Embryonic facial prominence (tissue), 1 donor: ENCODE results near the gene SYT13.

Experiments
- DNase-seq: peaks from one replicate; pipeline ENCODE4 v3.0.0-alpha.2; 2016; ENCODE audit errors: extremely low spot score

The SYT13 gene

DNA sequence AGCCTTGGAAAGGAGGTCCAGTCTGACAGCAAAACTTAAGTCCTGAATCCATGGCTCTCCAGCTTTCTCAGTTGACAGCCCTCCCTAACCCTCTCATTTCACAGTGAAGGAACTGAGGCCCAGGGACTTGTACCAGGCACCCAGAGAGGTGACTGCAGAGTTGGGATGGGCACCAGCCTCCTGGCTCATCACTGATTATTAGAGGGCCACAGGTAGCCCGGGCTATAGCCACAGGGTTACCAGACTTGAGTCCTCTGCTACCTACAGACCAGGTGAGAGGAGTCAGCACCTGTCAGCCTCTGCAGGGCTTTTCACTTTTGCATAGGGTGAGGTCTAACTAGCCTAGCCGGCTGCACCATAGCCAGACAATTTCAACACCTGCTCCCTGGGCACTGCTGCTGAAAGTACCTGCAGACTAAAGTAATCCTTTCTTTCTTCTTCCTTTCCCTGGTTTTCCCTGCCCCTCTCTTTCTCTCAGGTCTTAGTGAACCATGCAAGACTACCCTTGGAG lies 37.6 kb downstream of the SYT13 start:
- DNase-seq: no peak

DNA sequence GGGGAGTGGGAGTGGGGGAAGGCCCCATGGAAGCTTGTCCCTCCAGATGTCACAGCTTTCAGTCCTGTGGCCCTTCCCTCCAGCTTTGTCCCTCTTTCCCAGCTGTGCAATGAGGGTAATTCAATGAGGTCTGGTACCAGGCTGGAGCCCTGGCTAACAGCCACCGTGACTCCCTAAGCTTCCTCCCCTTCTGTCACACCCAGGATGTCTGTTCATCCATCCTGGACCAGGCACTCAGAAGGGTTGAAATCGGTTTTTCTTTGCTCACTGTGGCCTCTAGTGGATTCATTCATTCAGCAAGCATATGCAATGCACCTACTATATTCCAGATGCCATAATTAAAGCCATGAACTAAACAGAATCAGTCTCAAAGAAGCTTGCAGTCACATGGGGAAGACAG lies 38.7 kb downstream of the SYT13 start:
- DNase-seq: no peak

DNA sequence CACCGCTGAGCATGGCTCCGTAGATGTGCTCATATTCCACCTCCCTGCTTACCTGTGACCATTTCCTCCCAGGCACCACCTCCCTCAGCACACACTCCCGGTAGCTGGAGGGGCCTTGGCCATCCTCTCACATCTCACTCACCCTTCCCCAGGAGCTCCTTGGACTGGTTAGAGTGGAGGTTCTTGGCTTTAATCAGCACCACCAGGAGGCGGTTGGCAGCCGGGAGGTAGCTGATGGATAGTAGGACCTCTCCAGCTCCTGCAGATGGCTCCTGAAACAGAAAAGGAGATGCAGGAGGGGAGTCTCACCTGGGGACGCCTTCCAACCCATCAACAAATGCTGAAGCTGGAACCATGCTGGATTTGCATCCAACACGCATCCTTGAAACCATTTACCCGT lies 39.9 kb downstream of the SYT13 start:
- no peak for DNase-seq

DNA sequence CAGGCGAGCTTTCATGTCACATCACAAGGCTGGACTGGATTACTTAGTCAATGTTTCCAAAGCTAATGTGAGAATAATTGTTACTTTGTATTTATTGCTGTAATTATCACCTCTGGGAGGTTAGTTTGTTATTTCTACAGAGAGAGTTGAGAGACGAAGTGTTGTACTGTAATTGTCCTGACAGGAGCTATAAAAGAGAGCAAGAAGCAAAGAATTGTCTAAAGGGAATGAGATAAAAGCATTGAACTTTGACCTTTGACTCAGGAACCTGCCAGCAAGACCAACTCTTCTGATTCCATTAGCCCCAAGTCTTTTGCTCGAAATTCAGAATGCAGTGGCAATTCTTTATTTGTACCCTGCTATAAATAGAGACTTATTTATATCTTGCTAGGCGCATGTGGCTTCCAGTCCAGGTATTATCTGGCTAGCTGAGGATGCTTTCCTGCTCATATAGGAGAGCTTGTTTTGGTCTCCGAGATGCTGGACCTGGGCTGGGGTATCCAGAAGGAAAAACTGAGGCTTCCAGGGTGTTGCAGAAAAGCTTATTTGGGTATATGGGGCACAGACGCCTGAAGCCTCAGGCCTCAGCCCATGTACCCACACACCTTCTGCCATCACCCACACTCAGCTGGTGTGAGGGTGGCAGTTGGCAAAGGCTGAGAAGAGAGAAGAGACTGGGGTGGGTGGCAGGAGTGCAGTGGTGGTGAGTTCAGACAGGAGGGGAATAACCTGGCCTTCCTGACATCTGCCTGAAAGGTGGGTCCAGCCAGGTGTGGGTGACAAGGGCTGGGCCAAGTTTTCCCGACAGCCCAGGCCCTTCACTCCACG lies 40.7 kb downstream of the SYT13 start:
- no peak for DNase-seq

DNA sequence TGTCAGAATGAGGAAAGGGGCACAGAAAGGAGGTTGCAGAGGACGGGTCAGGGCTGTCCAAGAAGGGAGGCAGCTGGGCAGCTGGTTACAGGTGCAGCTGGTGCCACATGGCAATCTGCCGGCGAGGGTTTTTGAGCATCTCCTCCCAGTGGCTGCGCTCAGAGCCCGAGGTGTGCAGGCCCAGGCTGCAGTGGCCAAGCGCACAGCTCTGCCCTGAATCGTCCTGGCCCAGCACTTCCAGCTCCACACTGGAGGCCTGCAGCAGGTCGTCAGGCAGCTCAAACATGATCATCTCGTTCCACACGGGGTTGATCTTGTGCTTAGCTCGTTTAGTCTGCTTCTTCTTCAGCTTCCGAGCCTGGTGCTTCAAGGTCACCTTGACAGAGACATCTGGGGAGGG lies 42.2 kb downstream of the SYT13 start:
- no peak for DNase-seq

DNA sequence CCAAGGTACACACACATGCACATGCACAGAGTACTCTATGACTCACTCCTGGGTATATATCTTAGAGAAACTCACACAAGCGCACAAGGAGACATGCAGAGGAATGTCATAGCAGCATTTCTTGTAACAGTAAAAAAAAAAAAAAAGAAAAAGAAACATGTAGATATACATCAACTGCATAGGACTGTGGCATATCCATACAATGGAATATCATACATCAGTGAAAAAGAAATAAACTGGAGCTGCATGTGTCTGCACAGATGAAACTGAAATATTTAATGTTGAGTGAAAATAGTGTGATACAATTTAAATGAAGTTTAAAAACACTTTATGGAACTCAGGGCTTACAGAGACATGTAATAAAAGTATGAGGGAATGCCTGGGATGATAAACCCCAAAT lies 46.4 kb downstream of the SYT13 start:
- no peak for DNase-seq

DNA sequence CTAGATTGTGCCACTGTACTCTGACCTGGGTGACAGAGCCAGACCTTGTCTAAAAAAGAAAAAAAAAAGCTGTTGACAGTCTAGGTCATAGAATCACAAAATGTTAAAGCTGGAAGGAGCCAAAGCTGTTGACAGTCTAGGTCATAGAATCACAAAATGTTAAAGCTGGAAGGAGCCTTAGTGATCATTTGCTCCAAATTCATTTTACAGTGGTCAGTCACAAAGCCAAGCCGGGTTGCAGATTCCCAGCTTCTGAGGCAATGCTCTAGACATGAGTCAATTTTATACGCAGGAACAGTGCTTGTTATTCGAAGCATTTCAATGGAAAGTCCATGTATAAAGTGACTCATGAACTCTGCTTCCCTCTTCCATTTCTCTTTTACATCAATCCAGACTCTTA lies 47.4 kb downstream of the SYT13 start:
- no peak for DNase-seq

DNA sequence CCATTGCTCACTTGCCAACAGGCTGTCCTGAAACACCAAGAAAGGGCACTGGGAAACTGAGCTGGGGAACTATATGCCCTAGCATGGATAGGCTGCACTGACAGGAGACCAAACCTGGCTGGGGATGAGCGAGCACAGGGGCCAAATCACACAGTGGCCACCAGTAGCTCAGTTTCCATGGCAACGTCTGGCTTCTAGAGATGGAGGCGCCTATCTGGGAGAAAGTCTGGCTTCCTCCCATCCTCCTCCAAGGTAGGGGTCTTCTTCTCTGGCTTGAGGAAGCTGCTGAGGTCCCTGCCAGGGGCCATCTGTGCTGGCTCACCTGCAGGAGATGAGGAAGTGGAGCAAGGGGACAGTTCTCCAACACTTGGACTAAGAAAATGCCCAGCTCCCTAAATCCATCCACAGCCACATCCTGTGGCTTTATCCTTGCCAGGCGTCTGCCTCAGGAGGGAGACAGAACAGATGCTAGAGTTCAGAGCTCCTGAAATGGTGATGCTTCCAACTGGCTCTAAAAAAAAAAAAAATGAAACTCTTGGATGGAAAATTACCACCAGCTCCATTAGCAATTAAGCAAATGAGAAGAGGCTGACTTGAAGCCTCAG lies 48.3 kb downstream of the SYT13 start:
- DNase-seq: no peak

DNA sequence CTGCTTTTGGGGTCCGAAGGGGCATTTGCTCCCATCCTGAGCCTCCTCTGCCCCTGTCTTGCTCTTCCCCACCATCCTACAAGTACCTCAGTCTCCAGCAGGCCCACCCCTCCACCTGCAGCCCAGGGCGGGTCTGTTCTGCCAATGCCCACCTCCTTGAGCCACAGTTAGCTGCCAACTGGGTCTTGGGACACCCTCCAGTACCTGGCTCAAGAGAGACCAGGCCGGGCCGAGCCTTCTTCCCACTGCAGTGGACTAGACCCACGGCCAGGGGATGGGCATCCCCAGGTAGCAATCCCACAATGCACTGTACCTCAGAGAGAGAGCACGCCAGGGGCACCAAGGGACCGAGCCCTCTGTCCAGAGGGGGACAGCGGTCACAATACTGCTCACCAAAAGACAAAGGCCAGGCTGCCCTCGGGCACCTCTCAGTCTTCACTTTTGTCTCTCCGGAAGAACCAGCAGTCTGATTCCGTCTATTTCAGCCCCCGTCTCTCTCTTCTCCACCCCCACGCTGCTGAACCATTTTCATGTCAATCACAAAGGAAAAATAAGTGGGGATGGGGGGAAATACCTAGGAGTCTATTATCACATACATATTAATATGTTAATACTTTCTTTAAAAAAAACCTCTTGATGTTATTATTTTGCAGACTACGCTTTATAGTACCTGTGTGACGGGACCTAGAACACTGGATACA lies 51.7 kb downstream of the SYT13 start:
- no peak for DNase-seq

DNA sequence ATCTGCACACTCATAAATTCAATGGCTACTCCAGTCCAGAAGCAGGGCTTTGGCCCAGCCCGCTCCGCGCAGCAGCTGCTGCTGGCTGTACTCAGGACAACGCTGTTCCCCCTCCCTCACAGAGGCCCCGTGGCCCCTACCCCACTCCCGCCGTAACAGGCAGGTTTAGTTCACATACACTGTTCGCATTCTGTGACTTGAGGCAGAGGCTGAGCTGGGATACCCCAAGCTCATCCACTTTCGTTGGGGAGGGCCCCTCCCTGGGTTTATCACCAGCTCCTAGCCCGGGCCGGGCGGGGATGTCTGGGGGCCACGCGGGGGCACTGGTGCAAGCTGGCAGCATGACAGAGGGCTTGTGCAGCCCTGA lies 52.4 kb downstream of the SYT13 start:
- no peak for DNase-seq

DNA sequence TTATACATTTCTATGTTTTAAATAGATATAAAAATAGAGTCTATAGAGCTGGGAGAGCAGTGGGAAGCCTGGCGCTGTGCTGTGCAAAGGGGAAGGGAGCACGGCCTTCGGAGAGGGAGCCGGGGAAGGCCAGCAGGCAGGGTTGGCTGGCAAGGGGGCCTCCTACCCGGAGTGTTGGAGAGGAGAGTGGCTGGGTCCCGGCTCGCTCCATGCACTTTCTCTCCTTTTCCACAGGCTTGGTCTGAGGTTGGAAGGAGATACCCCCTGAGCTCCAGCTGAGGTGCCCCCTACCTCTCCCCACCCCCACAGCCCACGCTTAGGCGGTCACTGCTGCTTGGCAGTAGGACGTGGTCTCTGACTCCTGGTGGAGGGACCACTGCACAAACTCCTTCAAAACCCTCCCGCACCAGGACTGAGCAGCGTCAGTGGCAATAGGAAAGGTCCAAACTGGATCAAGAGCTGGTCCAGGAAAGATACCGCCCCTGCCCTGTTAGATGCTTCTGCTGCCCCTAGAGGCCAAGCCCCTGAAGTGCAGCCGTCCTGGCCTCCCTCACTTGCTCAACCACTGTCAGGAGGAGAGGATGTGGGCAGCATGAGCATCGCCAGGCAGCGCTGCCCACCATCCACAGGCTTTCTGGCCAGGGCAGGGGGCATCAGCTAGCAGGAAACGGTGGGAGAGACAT lies 52.9 kb downstream of the SYT13 start:
- no peak for DNase-seq

DNA sequence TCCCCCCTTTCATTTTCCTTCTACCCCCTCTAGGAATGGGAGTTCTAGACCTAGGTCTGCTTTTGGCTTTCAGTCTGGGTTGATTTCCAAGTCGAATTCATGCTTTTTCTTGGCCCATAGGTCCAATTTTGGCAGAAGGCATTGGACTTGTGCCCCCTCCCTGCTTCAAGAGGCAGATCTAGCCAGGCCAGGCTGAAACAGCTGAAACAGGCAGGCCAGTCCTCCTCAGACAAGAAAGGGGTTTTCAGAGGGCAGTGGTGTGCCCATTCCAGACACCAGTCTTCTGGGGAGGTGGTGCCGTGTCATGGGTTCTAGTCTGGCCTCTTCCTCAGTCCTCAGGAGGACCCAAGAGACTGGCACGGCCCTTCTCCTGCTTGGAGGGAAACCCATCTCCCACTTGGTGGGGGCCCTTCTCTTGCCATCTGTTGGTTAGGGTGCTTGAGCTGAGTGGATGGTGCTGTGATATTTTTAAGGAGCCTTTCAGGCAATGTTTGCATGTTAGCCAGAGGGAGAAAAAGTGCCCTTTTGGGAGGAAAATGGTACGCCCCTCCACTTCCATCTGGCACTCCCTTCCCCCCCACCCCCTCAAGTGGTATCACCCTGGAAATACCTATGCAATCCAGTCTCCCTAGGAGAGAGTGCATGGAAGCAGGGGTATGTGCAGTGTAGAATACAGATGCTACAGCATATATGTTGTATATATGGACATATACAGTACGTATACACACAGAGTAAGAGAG lies 53.6 kb downstream of the SYT13 start:
- no peak for DNase-seq

DNA sequence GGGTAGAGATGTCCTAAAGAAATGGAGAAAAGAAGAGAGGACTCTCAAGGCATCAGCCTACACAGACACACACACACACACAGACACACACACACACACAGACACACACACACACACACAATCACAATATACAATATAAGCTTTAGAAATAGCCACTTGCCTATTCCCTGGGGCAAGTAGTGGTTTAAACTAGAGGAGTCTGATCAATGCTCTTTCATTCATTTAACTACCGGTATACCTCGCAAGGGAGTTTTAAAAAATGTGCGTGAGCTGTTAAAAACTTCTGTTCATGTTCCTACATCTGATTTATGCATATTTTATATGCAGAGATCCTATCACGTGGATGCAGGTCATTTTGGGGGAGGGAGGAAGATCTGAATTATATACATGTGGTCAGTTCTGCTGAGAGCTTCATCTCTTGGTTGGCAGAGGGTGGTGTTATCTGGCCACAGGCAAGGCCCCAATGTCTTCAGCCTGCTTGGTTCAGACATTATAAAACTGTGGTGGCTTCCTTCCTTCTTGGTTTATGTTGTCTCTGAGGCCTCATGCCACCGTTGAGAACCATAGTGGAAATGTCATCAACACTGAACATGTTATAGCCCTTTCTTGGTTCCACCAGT lies 56.6 kb downstream of the SYT13 start:
- DNase-seq: no peak

DNA sequence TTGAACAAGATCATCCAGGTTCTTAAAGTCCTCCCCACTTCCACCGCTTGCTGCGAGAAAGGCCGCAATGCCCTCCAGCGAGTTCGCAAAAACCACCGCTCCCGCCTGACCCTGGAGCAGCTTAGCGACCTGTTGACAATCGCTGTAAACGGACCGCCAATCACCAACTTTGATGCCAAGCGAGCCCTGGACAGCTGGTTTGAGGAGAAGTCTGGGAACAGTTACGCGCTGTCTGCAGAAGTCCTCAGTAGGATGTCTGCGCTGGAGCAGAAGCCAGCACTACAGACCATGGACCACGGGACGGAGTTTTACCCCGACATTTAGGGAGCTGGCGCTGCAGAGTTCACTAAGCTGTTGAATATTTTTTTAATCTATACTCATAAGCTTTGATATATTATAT lies 58.3 kb downstream of the SYT13 start:
- DNase-seq: no peak

DNA sequence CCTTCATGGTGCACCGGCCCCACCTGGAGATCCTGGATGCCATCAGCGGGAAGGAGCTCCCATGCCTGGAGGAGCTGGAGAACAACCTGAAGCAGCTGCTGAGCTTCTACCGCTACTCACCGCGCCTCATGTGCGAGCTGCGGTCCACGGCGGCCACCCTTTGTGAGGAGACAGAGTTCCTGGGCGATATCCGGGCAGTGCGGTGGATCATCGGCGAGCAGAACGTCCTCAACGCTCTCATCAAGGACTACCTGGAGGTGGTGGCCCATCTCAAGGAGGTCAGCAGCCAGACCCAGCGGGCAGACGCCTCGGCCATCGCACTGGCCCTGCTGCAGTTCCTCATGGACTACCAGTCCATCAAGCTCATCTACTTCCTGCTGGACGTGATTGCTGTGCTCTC lies 59.2 kb downstream of the SYT13 start:
- no peak for DNase-seq

DNA sequence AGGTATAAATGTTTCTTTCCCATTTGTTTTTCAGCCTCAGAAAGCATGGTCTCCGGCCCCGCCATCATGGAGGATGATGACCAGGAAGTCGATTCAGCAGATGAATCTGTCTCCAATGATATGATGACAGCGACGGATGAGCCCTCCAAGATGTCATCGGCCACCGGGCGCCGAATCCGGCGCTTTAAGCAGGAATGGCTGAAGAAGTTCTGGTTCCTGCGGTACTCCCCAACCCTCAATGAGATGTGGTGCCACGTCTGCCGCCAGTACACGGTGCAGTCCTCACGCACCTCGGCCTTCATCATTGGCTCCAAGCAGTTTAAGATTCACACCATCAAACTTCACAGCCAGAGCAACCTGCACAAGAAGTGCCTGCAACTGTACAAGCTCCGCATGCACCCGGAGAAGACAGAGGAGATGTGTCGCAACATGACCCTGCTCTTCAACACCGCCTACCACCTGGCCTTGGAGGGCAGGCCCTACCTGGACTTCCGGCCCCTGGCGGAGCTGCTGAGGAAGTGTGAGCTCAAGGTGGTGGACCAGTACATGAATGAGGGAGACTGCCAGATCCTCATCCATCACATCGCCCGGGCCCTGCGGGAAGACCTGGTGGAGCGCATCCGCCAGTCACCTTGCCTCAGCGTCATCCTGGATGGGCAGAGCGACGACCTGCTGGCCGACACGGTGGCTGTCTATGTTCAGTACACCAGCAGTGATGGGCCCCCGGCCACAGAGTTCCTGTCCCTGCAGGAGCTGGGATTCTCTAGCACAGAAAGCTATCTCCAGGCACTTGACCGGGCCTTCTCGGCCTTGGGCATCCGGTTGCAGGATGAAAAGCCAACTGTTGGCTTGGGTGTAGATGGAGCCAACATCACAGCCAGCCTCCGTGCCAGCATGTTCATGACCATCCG lies 59.9 kb downstream of the SYT13 start:
- DNase-seq: no peak

DNA sequence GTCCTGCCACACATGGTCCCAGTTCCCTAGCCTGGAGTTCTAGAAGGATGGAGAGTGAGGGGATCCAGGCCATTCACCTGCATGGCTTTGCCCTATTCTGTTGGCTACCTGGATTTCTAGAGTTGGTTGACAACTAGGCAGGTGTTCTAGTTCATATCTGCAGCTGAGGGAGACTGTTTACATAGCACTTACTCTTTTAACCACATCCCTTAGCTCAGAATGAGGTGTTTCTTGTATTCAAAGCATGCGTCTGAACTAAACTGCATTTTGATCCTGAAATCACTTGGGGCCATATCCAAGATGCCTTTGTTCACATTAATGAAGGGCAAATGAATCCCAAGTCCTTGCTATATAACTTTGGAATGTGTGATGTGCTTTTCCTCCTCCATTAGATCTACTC lies 60.9 kb downstream of the SYT13 start:
- no peak for DNase-seq

DNA sequence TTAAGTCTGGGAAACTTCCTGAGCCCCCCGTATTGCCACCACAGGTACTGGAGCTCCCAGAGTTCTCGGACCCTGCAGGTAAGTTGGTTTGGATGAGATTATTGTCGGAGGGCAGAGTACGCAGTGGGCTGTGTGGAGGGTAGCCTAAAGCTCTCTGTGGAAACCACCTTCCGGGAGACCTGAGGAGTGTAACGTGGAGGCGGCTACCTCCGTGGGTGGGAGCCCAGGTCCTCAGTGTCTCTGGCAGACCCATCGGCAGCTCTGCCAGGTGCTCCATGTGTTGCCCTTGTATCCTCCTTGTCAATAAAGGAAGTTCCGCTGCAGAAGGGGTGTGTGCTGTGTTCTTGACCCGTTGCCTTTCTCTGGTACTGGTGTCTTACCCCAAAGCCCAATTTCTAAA lies 61.4 kb downstream of the SYT13 start:
- DNase-seq: no peak

DNA sequence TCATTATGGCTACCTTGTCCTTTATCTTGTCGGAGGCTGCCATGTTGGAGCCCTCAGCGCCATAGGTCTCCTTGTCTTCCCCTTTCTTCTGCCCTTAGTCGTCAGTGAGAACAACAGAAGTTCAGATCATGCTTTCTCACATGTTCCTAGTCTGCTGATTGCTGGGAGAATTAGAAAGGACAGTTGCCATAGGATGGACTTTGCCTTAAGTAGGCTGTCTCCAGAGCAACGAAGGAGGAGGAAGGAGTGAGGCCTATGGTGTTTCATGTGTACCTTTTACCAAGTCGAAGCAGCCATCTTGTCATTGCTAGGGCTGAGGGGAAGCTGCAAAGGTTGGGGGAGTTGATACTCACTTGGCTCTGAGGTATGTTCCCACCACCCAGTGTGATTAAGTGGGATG lies 62.6 kb downstream of the SYT13 start:
- no peak for DNase-seq

DNA sequence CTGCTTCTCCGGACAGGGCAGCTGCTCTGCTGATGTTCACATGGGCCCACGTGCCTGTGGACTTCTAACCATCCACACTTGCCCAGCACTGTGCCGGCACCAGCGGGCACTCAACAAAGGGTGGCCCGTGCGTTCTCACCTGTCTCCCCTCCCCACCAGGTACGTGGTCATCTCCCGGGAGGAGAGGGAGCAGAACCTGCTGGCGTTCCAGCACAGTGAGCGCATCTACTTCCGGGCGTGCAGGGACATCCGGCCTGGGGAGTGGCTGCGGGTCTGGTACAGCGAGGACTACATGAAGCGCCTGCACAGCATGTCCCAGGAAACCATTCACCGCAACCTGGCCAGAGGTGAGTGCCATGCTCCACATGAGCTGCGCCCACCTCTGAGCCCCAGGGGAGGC lies 66.7 kb downstream of the SYT13 start:
- DNase-seq: no peak
